Vagina (tissue), 2 donors: ENCODE measurements around the gene STK35. TPM values are rescaled to one million over a fixed set of nuclear protein-coding genes. Genes with fewer than 3 reads are reported as not detected.

Experiments used
- DNase-seq, 2 donors: peaks; one replicate each; pipeline ENCODE4 v3.0.0-alpha.2; 2017; ENCODE audit errors: extremely low spot score in 2 of 2
- H3K27ac ChIP-seq: fragments of 200-600 bp; sonication (generic); one replicate; pipeline ENCODE4 v1.5.1; 2019
- H3K27me3 ChIP-seq: fragments of 200-600 bp; sonication (generic); one replicate; pipeline ENCODE4 v1.5.1; 2019
- H3K36me3 ChIP-seq, 2 donors: fragments of 200-600 bp; sonication (generic); one replicate each; pipeline ENCODE4 v1.5.1; 2017 to 2019
- H3K4me1 ChIP-seq: fragments of 200-600 bp; sonication (generic); one replicate; pipeline ENCODE4 v1.5.1; 2019
- H3K4me3 ChIP-seq, 2 donors: fragments of 200-600 bp; sonication (generic); 1 replicate in 1 of 2; 2 replicates in 1 of 2; pipeline ENCODE4 v1.5.1; 2016 to 2019
- H3K9me3 ChIP-seq: fragments of 200-600 bp; sonication (generic); one replicate; pipeline ENCODE4 v1.5.1; 2019
- POLR2A ChIP-seq, 2 donors: fragments of 450-650 bp; IDR thresholded peaks; one replicate each; pipeline ENCODE4 v1.6.1; 2017; ENCODE audit warnings: antibody characterized with exemption in 2 of 2, mild to moderate bottlenecking in 2 of 2, moderate library complexity in 2 of 2
- POLR2AphosphoS5 ChIP-seq, 2 donors: sonication (generic); formaldehyde crosslinking; IDR thresholded peaks; one replicate each; pipeline ENCODE4 v1.9.0; 2017; ENCODE audit warnings: antibody characterized with exemption in 2 of 2, mild to moderate bottlenecking in 2 of 2, low read depth in 1 of 2; ENCODE audit not compliant: insufficient read depth in 1 of 2
- intact Hi-C: fragments of 100-400 bp; cut with DNase I; formaldehyde crosslinking; loops from one replicate; pipeline ENCODE4 v1.15.1; 2023
- total RNA-seq: library from RNA; depleted of rRNA; stranded (reverse); fragments of >200 nt; gene quantifications from one replicate; pipeline ENCODE4 v1.2.3, GENCODE V29; 2016
- TF ChIP-seq, protein P1 (sequence below), 3 experiments: fragments of 450-650 bp in 2 of 3; fragments of 200-600 bp in 1 of 3; sonication (generic) in 1 of 3; IDR thresholded peaks; one replicate each; pipeline ENCODE4 v1.5.1; 2017 to 2019; ENCODE audit warnings: antibody characterized with exemption in 3 of 3, mild to moderate bottlenecking in 2 of 3, moderate library complexity in 2 of 3

Gene STK35
- total RNA-seq, 1 donor from 2014 or later: 11.5 TPM

DNA sequence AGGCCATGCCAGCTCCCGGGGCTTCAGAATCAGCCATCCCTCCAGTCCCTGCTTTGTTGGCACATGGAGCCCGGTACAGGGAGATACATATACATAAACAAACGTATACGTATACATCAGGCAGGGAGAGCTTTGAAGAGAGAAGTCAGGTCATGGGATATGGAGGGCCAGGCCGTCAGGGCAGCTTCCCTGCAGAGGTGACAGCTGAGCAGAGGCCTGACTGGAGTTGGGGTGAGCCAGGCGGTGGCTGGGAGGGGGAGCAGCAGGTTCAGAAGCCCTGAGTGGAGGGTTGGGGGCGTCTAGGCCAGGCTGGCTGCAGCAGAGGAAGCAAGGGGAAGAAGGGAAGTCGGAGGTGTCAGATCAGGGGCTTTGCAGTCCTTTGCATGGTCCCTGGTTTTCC is 61.7 kb downstream of the STK35 start:
- H3K9me3 ChIP-seq: no peaks in the 10 kb centered on the region
- no peaks in the 10 kb centered on the region for H3K27me3 ChIP-seq
- H3K27ac ChIP-seq: no peak overlapping the region
- DNase-seq: no peak
- no peaks in the 10 kb centered on the region for H3K4me1 ChIP-seq
- intact Hi-C loops: no loop called here
- no peak overlapping the region for H3K4me3 ChIP-seq
- no peak for TF ChIP-seq POLR2AphosphoS5 (IDR thresholded peaks at IDR 0.05; ENCODE audit: insufficient read depth in 1 of 2, low read depth in 1 of 2)
- TF ChIP-seq POLR2A (IDR thresholded peaks at IDR 0.05): no peak
- TF ChIP-seq, protein P1, sequence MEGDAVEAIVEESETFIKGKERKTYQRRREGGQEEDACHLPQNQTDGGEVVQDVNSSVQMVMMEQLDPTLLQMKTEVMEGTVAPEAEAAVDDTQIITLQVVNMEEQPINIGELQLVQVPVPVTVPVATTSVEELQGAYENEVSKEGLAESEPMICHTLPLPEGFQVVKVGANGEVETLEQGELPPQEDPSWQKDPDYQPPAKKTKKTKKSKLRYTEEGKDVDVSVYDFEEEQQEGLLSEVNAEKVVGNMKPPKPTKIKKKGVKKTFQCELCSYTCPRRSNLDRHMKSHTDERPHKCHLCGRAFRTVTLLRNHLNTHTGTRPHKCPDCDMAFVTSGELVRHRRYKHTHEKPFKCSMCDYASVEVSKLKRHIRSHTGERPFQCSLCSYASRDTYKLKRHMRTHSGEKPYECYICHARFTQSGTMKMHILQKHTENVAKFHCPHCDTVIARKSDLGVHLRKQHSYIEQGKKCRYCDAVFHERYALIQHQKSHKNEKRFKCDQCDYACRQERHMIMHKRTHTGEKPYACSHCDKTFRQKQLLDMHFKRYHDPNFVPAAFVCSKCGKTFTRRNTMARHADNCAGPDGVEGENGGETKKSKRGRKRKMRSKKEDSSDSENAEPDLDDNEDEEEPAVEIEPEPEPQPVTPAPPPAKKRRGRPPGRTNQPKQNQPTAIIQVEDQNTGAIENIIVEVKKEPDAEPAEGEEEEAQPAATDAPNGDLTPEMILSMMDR (IDR thresholded peaks at IDR 0.05): no peak
- no peaks in the 10 kb centered on the region for H3K36me3 ChIP-seq

- H3K9me3 ChIP-seq: no peaks in the 10 kb centered on the region
- no peaks in the 10 kb centered on the region for H3K27me3 ChIP-seq
- intact Hi-C loops: no loop called here
- no peak overlapping the region for H3K27ac ChIP-seq
- TF ChIP-seq POLR2AphosphoS5 (IDR thresholded peaks at IDR 0.05; ENCODE audit: insufficient read depth in 1 of 2, low read depth in 1 of 2) (no peak), POLR2A (IDR thresholded peaks at IDR 0.05) (no peak)
- TF ChIP-seq, protein P1 (IDR thresholded peaks at IDR 0.05): no peak
- no peak overlapping the region for H3K4me3 ChIP-seq
- DNase-seq: no peak
- no peaks in the 10 kb centered on the region for H3K36me3 ChIP-seq
- H3K4me1 ChIP-seq: no peaks in the 10 kb centered on the region
Measured at GRCh38 chr20:2163757-2164156, 62.1 kb downstream of the STK35 start.

DNA sequence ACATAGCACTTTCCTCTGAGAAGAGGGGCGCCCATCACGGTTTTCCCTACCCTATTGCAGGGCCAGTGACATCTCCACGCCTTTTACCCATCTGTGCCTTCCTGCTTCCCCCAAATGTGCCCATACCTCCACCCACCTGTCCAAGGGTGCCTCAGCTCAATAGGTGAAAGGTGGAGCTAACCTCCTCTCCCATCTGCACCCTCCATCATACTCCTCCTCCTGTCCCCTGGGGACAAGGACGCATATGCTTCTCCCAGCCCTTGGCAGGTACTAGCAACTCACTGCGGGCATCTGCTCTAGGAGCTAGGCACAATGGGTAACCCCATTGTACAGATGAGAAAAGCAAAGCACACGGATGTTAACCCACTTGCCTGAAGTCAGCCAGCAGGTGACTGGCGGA is 62.8 kb downstream of the STK35 start:
- no peaks in the 10 kb centered on the region for H3K36me3 ChIP-seq
- TF ChIP-seq POLR2A (IDR thresholded peaks at IDR 0.05): no peak
- TF ChIP-seq, protein P1 (IDR thresholded peaks at IDR 0.05): no peak
- TF ChIP-seq POLR2AphosphoS5 (IDR thresholded peaks at IDR 0.05; ENCODE audit: insufficient read depth in 1 of 2, low read depth in 1 of 2): no peak
- no peak overlapping the region for H3K4me3 ChIP-seq
- H3K4me1 ChIP-seq: no peaks in the 10 kb centered on the region
- no peak overlapping the region for H3K27ac ChIP-seq
- intact Hi-C loops: no loop called here
- H3K9me3 ChIP-seq: no peaks in the 10 kb centered on the region
- no peak for DNase-seq
- no peaks in the 10 kb centered on the region for H3K27me3 ChIP-seq

GRCh38 chr20:2164966-2165365 is 63.3 kb downstream of the STK35 start:
- intact Hi-C loops: no loop called here
- Histone ChIP-seq H3K9me3 (no peaks in the 10 kb centered on the region), H3K27ac (no peak overlapping the region), H3K4me1 (no peaks in the 10 kb centered on the region), H3K4me3 (no peak overlapping the region), H3K36me3 (no peaks in the 10 kb centered on the region), H3K27me3 (no peaks in the 10 kb centered on the region)
- TF ChIP-seq POLR2A (IDR thresholded peaks at IDR 0.05) (no peak), POLR2AphosphoS5 (IDR thresholded peaks at IDR 0.05; ENCODE audit: insufficient read depth in 1 of 2, low read depth in 1 of 2) (no peak)
- TF ChIP-seq, protein P1 (IDR thresholded peaks at IDR 0.05): no peak
- no peak for DNase-seq

DNA sequence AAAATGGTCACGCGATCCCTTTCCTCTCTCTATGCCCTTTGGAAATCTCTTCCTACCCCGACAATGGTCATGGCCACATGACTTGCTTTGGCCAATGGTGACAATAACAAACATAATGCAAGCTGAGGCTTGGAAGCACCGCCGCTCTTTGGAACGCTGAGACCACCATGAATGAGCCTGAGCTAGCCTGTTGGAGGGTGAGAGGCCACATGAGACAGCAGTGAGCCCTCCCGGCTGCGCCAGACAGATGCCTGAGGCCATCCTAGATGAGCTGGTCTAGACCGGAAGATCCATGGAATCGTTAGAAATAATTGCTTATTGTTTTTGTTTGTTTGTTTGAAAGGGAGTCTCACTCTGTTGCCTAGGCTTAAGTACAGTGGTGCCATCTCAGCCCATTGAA is 64.2 kb downstream of the STK35 start:
- H3K27me3 ChIP-seq: no peaks in the 10 kb centered on the region
- no peak overlapping the region for H3K27ac ChIP-seq
- H3K4me3 ChIP-seq: no peak overlapping the region
- H3K36me3 ChIP-seq: no peaks in the 10 kb centered on the region
- H3K9me3 ChIP-seq: no peaks in the 10 kb centered on the region
- no peaks in the 10 kb centered on the region for H3K4me1 ChIP-seq
- peak in 1 of 2 donors; percentile 49 for DNase-seq
- intact Hi-C loops: no loop called here
- no peak for TF ChIP-seq POLR2AphosphoS5 (IDR thresholded peaks at IDR 0.05; ENCODE audit: insufficient read depth in 1 of 2, low read depth in 1 of 2)
- TF ChIP-seq, protein P1 (IDR thresholded peaks at IDR 0.05): no peak
